Trophoblast cell (in vitro differentiated cells and primary cell): ENCODE measurements around the gene MED23.

ENCODE experiments used
- DNase-seq, 2 donors: peaks; one replicate each; pipeline ENCODE4 v3.0.0-alpha.2; 2016
- H2AFZ ChIP-seq: 2 replicates; pipeline ENCODE4 v1.6.1; 2013; ENCODE audit warnings: low read length, moderate library complexity, mild to moderate bottlenecking; ENCODE audit not compliant: insufficient read depth, poor library complexity
- H2AK5ac ChIP-seq: 2 replicates; pipeline ENCODE4 v1.6.1; 2013; ENCODE audit warnings: mild to moderate bottlenecking, low read length
- H2BK120ac ChIP-seq: 2 replicates; pipeline ENCODE4 v1.6.1; 2013; ENCODE audit warnings: low read length, mild to moderate bottlenecking, moderate library complexity; ENCODE audit not compliant: insufficient read depth, poor library complexity
- H2BK12ac ChIP-seq: 2 replicates; pipeline ENCODE4 v1.6.1; 2013; ENCODE audit warnings: mild to moderate bottlenecking, low read length, moderate library complexity
- H2BK5ac ChIP-seq: 2 replicates; pipeline ENCODE4 v1.6.1; 2013; ENCODE audit warnings: low read length, low read depth, moderate library complexity, mild to moderate bottlenecking; ENCODE audit not compliant: poor library complexity
- H3K14ac ChIP-seq: 2 replicates; pipeline ENCODE4 v1.6.1; 2013; ENCODE audit warnings: mild to moderate bottlenecking, low read length
- H3K18ac ChIP-seq: 2 replicates; pipeline ENCODE4 v1.6.1; 2013; ENCODE audit warnings: mild to moderate bottlenecking, low read length
- H3K23ac ChIP-seq: 2 replicates; pipeline ENCODE4 v1.6.1; 2013; ENCODE audit warnings: low read length
- H3K27ac ChIP-seq: 2 replicates; pipeline ENCODE4 v1.5.1; 2013; ENCODE audit warnings: low read depth, mild to moderate bottlenecking, inconsistent platforms, low read length, moderate library complexity
- H3K27me3 ChIP-seq: 2 replicates; pipeline ENCODE4 v1.6.1; 2013; ENCODE audit warnings: inconsistent platforms, mild to moderate bottlenecking, low read length, moderate library complexity; ENCODE audit not compliant: insufficient read depth
- H3K36me3 ChIP-seq, 2 experiments: 1 replicate in 1 of 2; 2 replicates in 1 of 2; pipeline ENCODE4 v1.6.1; 2013; ENCODE audit warnings: low read length in 2 of 2, mild to moderate bottlenecking in 2 of 2, moderate library complexity in 1 of 2; ENCODE audit not compliant: insufficient read depth in 2 of 2, control insufficient read depth in 1 of 2
- H3K4ac ChIP-seq: 2 replicates; pipeline ENCODE4 v1.6.1; 2013; ENCODE audit warnings: low read depth, mild to moderate bottlenecking, low read length, moderate library complexity
- H3K4me1 ChIP-seq, 2 experiments: 1 replicate in 1 of 2; 2 replicates in 1 of 2; pipeline ENCODE4 v1.6.1; 2013; ENCODE audit warnings: low read length in 2 of 2, mild to moderate bottlenecking in 2 of 2, moderate library complexity in 1 of 2; ENCODE audit not compliant: insufficient read depth in 2 of 2, control insufficient read depth in 1 of 2
- H3K4me2 ChIP-seq: 2 replicates; pipeline ENCODE4 v1.6.1; 2013; ENCODE audit warnings: inconsistent platforms, mild to moderate bottlenecking, low read length, moderate library complexity
- H3K4me3 ChIP-seq: 2 replicates; pipeline ENCODE4 v1.5.1; 2013; ENCODE audit warnings: mild to moderate bottlenecking, low read depth, low read length, inconsistent platforms
- H3K79me1 ChIP-seq: one replicate; pipeline ENCODE4 v1.6.1; 2013; ENCODE audit warnings: low read length
- H3K79me2 ChIP-seq: 2 replicates; pipeline ENCODE4 v1.6.1; 2013; ENCODE audit warnings: low read length, mild to moderate bottlenecking; ENCODE audit not compliant: control insufficient read depth, insufficient read depth, poor library complexity
- H3K9ac ChIP-seq: 2 replicates; pipeline ENCODE4 v1.6.1; 2013; ENCODE audit warnings: mild to moderate bottlenecking, low read length
- H3K9me3 ChIP-seq: 2 replicates; pipeline ENCODE4 v1.6.1; 2013; ENCODE audit warnings: low read depth, mild to moderate bottlenecking, control low read depth, inconsistent platforms, low read length; ENCODE audit not compliant: insufficient read depth
- H4K12ac ChIP-seq: 2 replicates; pipeline ENCODE4 v1.6.1; 2013; ENCODE audit warnings: low read depth, mild to moderate bottlenecking, low read length, moderate library complexity
- H4K8ac ChIP-seq: 2 replicates; pipeline ENCODE4 v1.6.1; 2013; ENCODE audit warnings: low read depth, mild to moderate bottlenecking, low read length, moderate library complexity
- H4K91ac ChIP-seq: one replicate; pipeline ENCODE4 v1.6.1; 2013; ENCODE audit warnings: low read depth, mild to moderate bottlenecking, low read length, moderate library complexity
- WGBS: extraction: QIAGEN DNeasy Blood & Tissue Kit; methylation state at CpG from one replicate; pipeline ENCODE4 v1.1.7; 2013; ENCODE audit warnings: missing lambda C conversion rate; ENCODE audit not compliant: insufficient read length, insufficient coverage; ENCODE audit errors: extremely low coverage; 5-methylcytosine and 5-hydroxymethylcytosine counted together

The MED23 gene

DNA sequence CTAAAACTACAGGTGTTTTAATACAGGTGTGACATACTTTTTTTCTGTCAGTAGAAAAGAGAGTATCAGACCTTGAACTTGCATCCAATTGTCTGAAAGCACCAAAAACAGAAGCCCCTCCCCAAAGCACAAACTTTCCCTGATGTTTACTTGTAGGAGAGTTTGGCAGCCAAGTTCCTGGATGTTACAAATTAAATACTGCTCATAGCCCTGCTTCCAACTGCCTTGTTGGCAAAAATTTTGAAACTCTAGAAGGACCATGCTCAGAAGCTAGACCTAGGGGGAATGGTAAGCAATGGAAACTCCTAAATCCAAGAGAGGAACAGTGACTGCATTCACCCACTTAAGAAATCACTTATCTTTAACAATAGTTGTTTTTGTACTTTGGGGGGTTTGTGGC, 72.0 kb downstream of the MED23 start:
- Histone ChIP-seq H2BK12ac (no peak overlapping the region), H3K36me3 (no peaks in the 10 kb centered on the region), H3K18ac (no peak overlapping the region), H3K4me3 (no peak overlapping the region), H3K4me1 (no peaks in the 10 kb centered on the region), H3K79me2 (peaks cover 2% of the 10 kb centered on the region), H3K4ac (no peak overlapping the region), H3K4me2 (no peak overlapping the region), H4K8ac (no peak overlapping the region), H2AK5ac (no peak overlapping the region), H3K9me3 (no peaks in the 10 kb centered on the region), H2BK5ac (no peak overlapping the region), H3K9ac (no peak overlapping the region), H2AFZ (no peak overlapping the region), H3K27ac (no peak overlapping the region), H3K27me3 (no peaks in the 10 kb centered on the region), H2BK120ac (no peak overlapping the region), H3K14ac (no peak overlapping the region), H3K23ac (no peak overlapping the region), H4K12ac (no peak overlapping the region), H4K91ac (no peak overlapping the region), H3K79me1 (no peaks in the 10 kb centered on the region)
- DNase-seq = no peak

DNA sequence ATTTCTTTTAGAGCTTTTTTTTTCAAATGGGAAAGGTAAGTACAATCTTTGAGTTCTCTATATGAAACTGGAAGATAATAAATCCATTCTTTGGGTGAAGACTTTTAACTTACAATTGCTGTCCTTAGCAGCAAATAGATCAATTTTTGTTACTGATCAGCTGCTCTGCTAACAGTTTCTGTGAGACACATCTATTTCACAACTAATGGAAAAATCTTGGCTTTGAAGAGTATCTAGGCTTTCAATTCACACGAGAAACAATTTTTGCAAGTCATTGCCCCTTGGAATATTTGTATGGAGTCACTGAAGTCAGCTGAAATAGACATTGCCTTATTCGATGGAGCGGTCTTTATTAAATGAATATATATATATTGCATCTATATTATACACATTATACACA, 75.5 kb downstream of the MED23 start:
- H3K18ac ChIP-seq = no peak overlapping the region
- H3K79me2 ChIP-seq = no peaks in the 10 kb centered on the region
- no CpG with 5 or more reads among the region's 3 CpGs for WGBS
- H3K79me1 ChIP-seq = no peaks in the 10 kb centered on the region
- H3K23ac ChIP-seq = no peak overlapping the region
- no peak overlapping the region for H3K27ac ChIP-seq
- no peak overlapping the region for H2AK5ac ChIP-seq
- no peak overlapping the region for H3K4me2 ChIP-seq
- H2AFZ ChIP-seq = no peak overlapping the region
- H3K27me3 ChIP-seq = no peaks in the 10 kb centered on the region
- no peak overlapping the region for H3K4ac ChIP-seq
- DNase-seq = no peak
- H2BK120ac ChIP-seq = no peak overlapping the region
- H3K4me3 ChIP-seq = no peak overlapping the region
- no peak overlapping the region for H4K91ac ChIP-seq
- H3K9me3 ChIP-seq = no peaks in the 10 kb centered on the region
- no peak overlapping the region for H3K14ac ChIP-seq
- no peaks in the 10 kb centered on the region for H3K36me3 ChIP-seq
- H2BK5ac ChIP-seq = no peak overlapping the region
- H4K12ac ChIP-seq = no peak overlapping the region
- no peaks in the 10 kb centered on the region for H3K4me1 ChIP-seq
- no peak overlapping the region for H4K8ac ChIP-seq
- no peak overlapping the region for H2BK12ac ChIP-seq
- no peak overlapping the region for H3K9ac ChIP-seq

DNA sequence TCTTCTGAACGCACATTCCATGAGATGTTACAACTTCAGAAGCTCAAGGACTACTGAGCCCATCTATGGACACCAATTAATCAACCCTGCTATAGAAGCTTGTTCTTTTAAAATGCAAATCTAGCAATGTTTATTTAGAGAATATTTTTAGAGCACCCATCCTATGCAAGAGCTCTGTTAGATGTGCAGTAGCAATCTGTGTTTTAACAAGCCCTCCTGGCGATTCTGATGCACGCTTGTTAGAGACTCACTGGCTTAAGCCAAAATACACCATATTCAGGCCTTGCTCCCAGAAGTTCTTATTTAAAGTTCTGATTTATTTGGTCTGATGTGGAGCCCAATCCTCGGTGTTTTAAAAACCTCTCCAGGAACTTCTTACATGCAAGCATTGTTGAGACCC, 76.1 kb downstream of the MED23 start:
- no peak overlapping the region for H3K4me2 ChIP-seq
- H2BK5ac ChIP-seq = no peak overlapping the region
- no peak overlapping the region for H3K4ac ChIP-seq
- no peak overlapping the region for H4K91ac ChIP-seq
- WGBS = no CpG with 5 or more reads among the region's 4 CpGs
- H3K9me3 ChIP-seq = no peaks in the 10 kb centered on the region
- no peak overlapping the region for H3K18ac ChIP-seq
- no peaks in the 10 kb centered on the region for H3K79me2 ChIP-seq
- no peaks in the 10 kb centered on the region for H3K4me1 ChIP-seq
- no peak overlapping the region for H2AK5ac ChIP-seq
- no peak overlapping the region for H3K4me3 ChIP-seq
- H3K36me3 ChIP-seq = no peaks in the 10 kb centered on the region
- H4K12ac ChIP-seq = no peak overlapping the region
- H2AFZ ChIP-seq = no peak overlapping the region
- DNase-seq = no peak
- H2BK12ac ChIP-seq = no peak overlapping the region
- no peak overlapping the region for H3K23ac ChIP-seq
- no peak overlapping the region for H2BK120ac ChIP-seq
- no peak overlapping the region for H4K8ac ChIP-seq
- H3K14ac ChIP-seq = no peak overlapping the region
- no peak overlapping the region for H3K27ac ChIP-seq
- H3K79me1 ChIP-seq = no peaks in the 10 kb centered on the region
- no peak overlapping the region for H3K9ac ChIP-seq
- H3K27me3 ChIP-seq = no peaks in the 10 kb centered on the region

DNA sequence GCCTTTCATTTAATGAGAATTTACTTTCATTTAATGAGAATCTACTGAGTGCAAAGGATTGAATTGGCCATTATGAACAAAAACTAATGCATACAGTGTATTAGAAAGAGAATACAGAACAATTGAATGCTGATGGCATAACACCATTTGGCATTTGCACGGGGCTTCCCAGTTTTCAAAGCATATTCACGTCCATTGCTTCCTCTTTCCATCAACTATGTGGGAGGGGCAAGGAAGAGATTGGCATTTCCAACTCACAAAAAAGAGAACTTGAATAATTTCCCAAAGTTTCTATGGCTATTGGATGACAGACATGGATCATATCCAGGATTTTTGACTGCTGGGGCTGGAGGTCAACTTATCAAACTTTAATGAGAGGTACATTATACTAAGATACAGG, 78.2 kb downstream of the MED23 start:
- Histone ChIP-seq H2BK5ac (no peak overlapping the region), H3K4me2 (no peak overlapping the region), H3K14ac (no peak overlapping the region), H3K79me1 (no peaks in the 10 kb centered on the region), H3K79me2 (no peaks in the 10 kb centered on the region), H3K27ac (no peak overlapping the region), H3K4me3 (no peak overlapping the region), H3K4ac (no peak overlapping the region), H3K23ac (no peak overlapping the region), H3K4me1 (no peaks in the 10 kb centered on the region), H2AK5ac (no peak overlapping the region), H3K9me3 (no peaks in the 10 kb centered on the region), H4K8ac (no peak overlapping the region), H3K9ac (no peak overlapping the region), H3K18ac (no peak overlapping the region), H4K91ac (no peak overlapping the region), H2BK12ac (no peak overlapping the region), H3K27me3 (no peaks in the 10 kb centered on the region), H4K12ac (no peak overlapping the region), H2AFZ (no peak overlapping the region), H2BK120ac (no peak overlapping the region), H3K36me3 (no peaks in the 10 kb centered on the region)
- no CpG with 5 or more reads among the region's 2 CpGs for WGBS
- DNase-seq = no peak

DNA sequence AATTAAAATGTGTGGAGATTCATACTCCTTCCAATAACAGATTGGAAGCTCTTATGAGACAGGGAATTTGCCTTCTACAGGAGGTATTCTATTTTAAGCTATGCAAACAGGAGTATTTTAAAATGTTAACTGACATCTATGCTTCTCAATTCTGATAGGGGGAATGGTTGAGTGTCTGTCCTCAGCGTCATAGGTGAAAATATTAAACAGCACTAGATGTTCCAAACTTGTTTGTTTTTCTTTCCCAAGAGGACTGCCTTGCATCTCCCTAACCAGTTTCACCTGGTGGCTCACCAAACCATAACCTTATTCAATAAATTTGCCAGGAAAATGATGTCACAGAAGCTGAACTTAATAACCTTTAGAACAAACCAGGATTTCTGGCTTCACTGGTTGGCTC, 79.6 kb downstream of the MED23 start:
- Histone ChIP-seq H3K79me1 (no peaks in the 10 kb centered on the region), H2BK120ac (no peak overlapping the region), H2BK12ac (no peak overlapping the region), H3K14ac (no peak overlapping the region), H4K8ac (no peak overlapping the region), H3K4me1 (no peaks in the 10 kb centered on the region), H3K9ac (no peak overlapping the region), H3K27ac (no peak overlapping the region), H3K9me3 (no peaks in the 10 kb centered on the region), H2BK5ac (no peak overlapping the region), H4K91ac (no peak overlapping the region), H3K23ac (no peak overlapping the region), H3K36me3 (no peaks in the 10 kb centered on the region), H3K27me3 (no peaks in the 10 kb centered on the region), H4K12ac (no peak overlapping the region), H3K4ac (no peak overlapping the region), H3K4me2 (no peak overlapping the region), H3K18ac (no peak overlapping the region), H3K4me3 (no peak overlapping the region), H2AFZ (no peak overlapping the region), H3K79me2 (no peaks in the 10 kb centered on the region), H2AK5ac (no peak overlapping the region)
- whole genome bisulfite sequencing = no CpG with 5 or more reads among the region's 1 CpG
- DNase-seq = no peak
